Karpas-422 (cell line): ENCODE results near the gene CDYL2. TPM values are rescaled to one million over a fixed set of nuclear protein-coding genes. Genes with fewer than 3 reads are reported as not detected.
A peak's percentile ranks its signal among the peaks of the same experiment; 100 is the strongest.

Experiments used
- DNase-seq: peaks from one replicate; pipeline ENCODE4 v3.0.0-alpha.2; 2015
- H2AFZ ChIP-seq: fragments of 200-600 bp; sonication (generic); 2 replicates; pipeline ENCODE4 v1.6.1; 2014; ENCODE audit warnings: antibody characterized with exemption, low read length, mixed read lengths
- H3K27ac ChIP-seq: fragments of 200-600 bp; sonication (generic); 2 replicates; pipeline ENCODE4 v1.5.1; 2014; ENCODE audit warnings: mild to moderate bottlenecking, low read length, moderate library complexity
- H3K27me3 ChIP-seq: fragments of 200-600 bp; sonication (generic); 2 replicates; pipeline ENCODE4 v1.6.1; 2014; ENCODE audit warnings: low read length, mixed read lengths
- H3K36me3 ChIP-seq: fragments of 200-600 bp; sonication (generic); 2 replicates; pipeline ENCODE4 v1.6.1; 2014; ENCODE audit warnings: low read length, mixed read lengths; ENCODE audit not compliant: insufficient read depth
- H3K4me1 ChIP-seq: fragments of 200-600 bp; sonication (generic); 2 replicates; pipeline ENCODE4 v1.6.1; 2014; ENCODE audit warnings: mild to moderate bottlenecking, low read length, mixed read lengths
- H3K4me2 ChIP-seq: fragments of 200-600 bp; sonication (generic); 2 replicates; pipeline ENCODE4 v1.6.1; 2014; ENCODE audit warnings: low read length, low read depth, mild to moderate bottlenecking; ENCODE audit not compliant: poor library complexity, severe bottlenecking
- H3K4me3 ChIP-seq: fragments of 200-600 bp; sonication (generic); 2 replicates; pipeline ENCODE4 v1.5.1; 2014; ENCODE audit warnings: mild to moderate bottlenecking, antibody characterized with exemption, low read length, mixed read lengths
- H3K79me2 ChIP-seq: fragments of 200-600 bp; sonication (generic); 2 replicates; pipeline ENCODE4 v1.6.1; 2014; ENCODE audit warnings: mild to moderate bottlenecking, low read length, mixed read lengths
- H3K9ac ChIP-seq: fragments of 200-600 bp; sonication (generic); 2 replicates; pipeline ENCODE4 v1.6.0; 2014; ENCODE audit warnings: low read length
- H3K9me2 ChIP-seq: fragments of 200-600 bp; sonication (generic), shearing (Covaris generic); replicated peaks from 2 replicates; pipeline ENCODE4 v1.6.0; 2014; ENCODE audit warnings: mild to moderate bottlenecking, low read length, moderate library complexity; ENCODE audit not compliant: insufficient read depth
- H3K9me3 ChIP-seq: fragments of 300-700, 200-600 bp; sonication (generic); 2 replicates; pipeline ENCODE4 v1.6.1; 2014; ENCODE audit warnings: low read length, mixed read lengths
- H4K20me1 ChIP-seq: fragments of 200-600 bp; sonication (generic); 2 replicates; pipeline ENCODE4 v1.6.1; 2014; ENCODE audit warnings: mild to moderate bottlenecking, antibody characterized with exemption, low read length, low read depth; ENCODE audit not compliant: insufficient read depth
- total RNA-seq: library from RNA; depleted of rRNA; stranded (reverse); fragments of >200 nt; shearing (Covaris generic); gene quantifications from 2 replicates; pipeline ENCODE4 v1.2.3, GENCODE V29; 2014; ENCODE audit warnings: low replicate concordance

The CDYL2 gene
- total RNA-seq, 1 experiment from 2014 or later, result not detected

DNA sequence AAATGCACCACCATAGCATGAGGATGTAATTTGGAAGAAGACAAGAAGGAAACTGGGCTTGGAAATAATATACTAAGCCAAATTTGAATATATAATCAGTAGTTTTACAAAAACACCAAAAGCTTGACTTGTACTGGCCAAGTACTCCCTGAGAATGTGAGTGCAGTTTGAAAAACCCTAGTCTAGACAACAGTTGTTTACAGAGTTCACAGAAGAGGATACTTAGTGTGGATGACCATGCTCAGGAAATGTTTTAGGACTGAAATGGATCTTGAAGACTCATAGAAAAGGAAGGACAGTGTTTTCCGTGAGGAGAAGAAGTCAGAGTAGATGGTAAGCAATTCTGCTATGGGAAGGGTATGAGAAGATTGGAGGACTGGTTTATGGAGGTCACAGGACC, 1.9 kb upstream of the CDYL2 start:
- DNase-seq, result no peak
- no peaks in the 10 kb centered on the region for H3K27me3 ChIP-seq
- H2AFZ ChIP-seq, result no peak overlapping the region
- no peaks in the 10 kb centered on the region for H3K9me3 ChIP-seq
- H3K27ac ChIP-seq, result no peak overlapping the region
- H4K20me1 ChIP-seq, result no peaks in the 10 kb centered on the region
- H3K4me1 ChIP-seq, result no peaks in the 10 kb centered on the region
- no peak overlapping the region for H3K9ac ChIP-seq
- no peak overlapping the region for H3K4me3 ChIP-seq
- H3K36me3 ChIP-seq, result no peaks in the 10 kb centered on the region
- no peaks in the 10 kb centered on the region for H3K79me2 ChIP-seq
- H3K9me2 ChIP-seq, result no peaks in the 10 kb centered on the region
- no peak overlapping the region for H3K4me2 ChIP-seq

DNA sequence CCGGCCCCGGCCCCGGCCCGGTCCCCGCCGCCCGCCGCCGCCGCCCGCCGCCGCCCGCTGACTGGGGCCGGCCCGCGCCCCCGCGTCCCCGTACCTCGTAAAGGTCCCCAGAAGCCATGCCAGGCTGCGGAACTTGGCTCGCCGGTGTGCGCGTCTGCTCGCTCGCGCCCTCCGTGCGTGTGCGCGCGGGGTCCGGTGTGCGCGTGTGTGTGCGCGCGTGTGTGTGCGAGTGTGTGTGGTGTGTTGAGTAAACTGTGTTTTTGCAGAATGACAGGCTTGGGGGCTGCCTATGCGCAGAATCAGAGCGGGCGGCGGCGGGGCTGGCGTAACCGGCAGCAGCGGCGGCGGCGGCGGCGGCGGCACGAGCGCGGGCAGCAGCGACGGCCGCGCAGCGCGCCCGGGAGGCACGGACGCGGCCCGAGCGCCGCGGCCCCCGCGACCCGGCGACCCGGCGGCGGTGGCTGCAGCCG, 307 bp downstream of the CDYL2 start:
- peak; percentile 43 for DNase-seq
- Histone ChIP-seq H4K20me1 (no peaks in the 10 kb centered on the region), H3K4me2 (no peak overlapping the region), H3K4me3 (peak overlapping the region; percentile 50; the same call in 1 of the 2 replicates), H3K27me3 (no peaks in the 10 kb centered on the region), H3K79me2 (no peaks in the 10 kb centered on the region), H3K9me3 (no peaks in the 10 kb centered on the region), H3K9me2 (no peaks in the 10 kb centered on the region), H3K36me3 (no peaks in the 10 kb centered on the region), H3K27ac (no peak overlapping the region), H3K9ac (no peak overlapping the region), H2AFZ (no peak overlapping the region), H3K4me1 (no peaks in the 10 kb centered on the region)

DNA sequence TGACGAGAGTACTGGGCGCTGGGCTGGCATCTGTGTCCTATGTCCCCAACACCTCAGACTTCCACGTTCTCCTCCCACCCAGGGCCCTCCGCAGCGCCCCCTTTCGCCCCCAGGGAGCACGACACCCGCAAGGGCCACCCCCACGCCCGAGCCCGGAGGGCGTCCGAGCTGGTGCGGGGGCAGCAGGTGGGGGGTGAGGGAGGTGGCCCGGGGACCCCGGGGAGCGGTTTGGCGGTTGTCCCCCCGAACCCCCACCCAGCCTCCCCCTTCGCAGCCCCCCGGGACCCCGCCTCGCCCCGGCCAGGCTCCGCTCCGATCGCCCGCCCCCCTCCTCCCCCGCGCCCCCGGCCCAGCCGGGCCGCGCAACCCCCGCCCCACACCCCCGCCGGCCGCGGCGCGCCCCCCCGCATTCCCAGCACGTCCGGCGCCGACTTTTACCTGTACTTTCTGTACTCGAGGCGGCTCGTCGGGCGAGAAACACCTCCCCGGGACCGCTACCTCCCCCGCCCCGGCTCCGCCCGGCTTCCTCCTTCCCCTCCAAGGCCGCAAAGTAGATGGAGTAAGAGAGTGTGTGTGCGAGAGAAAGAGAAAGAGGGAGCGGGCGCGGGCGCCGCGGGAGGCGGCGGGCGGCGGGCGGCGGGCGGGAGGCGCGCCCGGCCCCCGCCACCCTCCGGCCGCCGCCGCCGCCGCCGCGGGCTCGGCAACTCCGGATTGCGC, 901 bp downstream of the CDYL2 start:
- no peak overlapping the region for H3K4me2 ChIP-seq
- no peaks in the 10 kb centered on the region for H3K9me3 ChIP-seq
- no peaks in the 10 kb centered on the region for H3K9me2 ChIP-seq
- no peaks in the 10 kb centered on the region for H3K27me3 ChIP-seq
- H3K27ac ChIP-seq, result no peak overlapping the region
- H3K79me2 ChIP-seq, result no peaks in the 10 kb centered on the region
- no peak overlapping the region for H2AFZ ChIP-seq
- no peak overlapping the region for H3K9ac ChIP-seq
- H3K4me1 ChIP-seq, result no peaks in the 10 kb centered on the region
- DNase-seq, result no peak
- no peak overlapping the region for H3K4me3 ChIP-seq
- no peaks in the 10 kb centered on the region for H3K36me3 ChIP-seq
- no peaks in the 10 kb centered on the region for H4K20me1 ChIP-seq

DNA sequence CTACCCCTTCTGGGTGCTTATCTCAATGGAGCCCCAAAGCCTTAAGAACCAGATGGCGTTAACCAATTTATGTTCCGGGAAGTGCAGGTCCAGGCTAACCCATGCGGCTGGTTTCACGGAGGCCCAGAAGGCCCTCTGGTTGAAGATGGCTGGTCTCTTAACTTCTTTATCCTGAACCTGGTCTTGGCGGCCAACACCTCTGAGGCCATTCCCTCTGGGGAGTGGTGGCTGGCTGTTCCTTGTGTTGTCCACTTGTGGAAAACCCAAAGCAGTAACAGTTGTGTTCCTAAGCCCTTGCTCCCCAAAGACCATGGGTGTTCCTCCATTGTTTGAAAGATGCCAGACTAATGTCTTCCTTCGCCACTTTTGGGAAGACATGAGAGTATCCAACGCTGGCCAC, 1.5 kb downstream of the CDYL2 start:
- Histone ChIP-seq H2AFZ (no peak overlapping the region), H3K9ac (no peak overlapping the region), H3K4me3 (no peak overlapping the region), H3K79me2 (no peaks in the 10 kb centered on the region), H3K27me3 (no peaks in the 10 kb centered on the region), H3K27ac (no peak overlapping the region), H4K20me1 (no peaks in the 10 kb centered on the region), H3K4me2 (no peak overlapping the region), H3K36me3 (no peaks in the 10 kb centered on the region), H3K4me1 (no peaks in the 10 kb centered on the region), H3K9me2 (no peaks in the 10 kb centered on the region), H3K9me3 (no peaks in the 10 kb centered on the region)
- no peak for DNase-seq

GRCh38 chr16:80802138-80802537, 2.3 kb downstream of the CDYL2 start:
- Histone ChIP-seq H3K4me3 (no peak overlapping the region), H3K4me2 (no peak overlapping the region), H3K9ac (no peak overlapping the region), H3K9me2 (no peaks in the 10 kb centered on the region), H3K27ac (no peak overlapping the region), H3K4me1 (no peaks in the 10 kb centered on the region), H3K79me2 (no peaks in the 10 kb centered on the region), H3K9me3 (no peaks in the 10 kb centered on the region), H2AFZ (no peak overlapping the region), H3K36me3 (no peaks in the 10 kb centered on the region), H4K20me1 (no peaks in the 10 kb centered on the region), H3K27me3 (no peaks in the 10 kb centered on the region)
- no peak for DNase-seq

DNA sequence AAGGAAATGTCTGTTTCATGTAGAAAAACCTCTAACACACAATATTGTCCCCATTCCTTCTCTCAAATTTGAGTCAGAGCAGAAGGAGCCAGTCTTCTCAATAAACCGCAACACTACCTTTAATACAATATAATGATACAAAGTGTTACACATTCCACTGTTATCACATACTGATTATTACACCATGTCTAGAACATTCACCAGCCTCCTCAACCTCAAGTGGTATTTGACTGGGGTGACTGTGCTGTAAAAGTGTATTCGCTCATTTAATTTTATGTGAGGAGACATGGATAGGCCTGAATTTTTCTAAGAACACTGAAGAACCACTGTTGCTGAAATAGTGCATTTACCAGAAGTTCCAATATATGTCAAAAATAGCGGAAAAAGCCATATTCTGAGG, 10.3 kb downstream of the CDYL2 start:
- no peak overlapping the region for H3K4me2 ChIP-seq
- H3K4me1 ChIP-seq, result no peaks in the 10 kb centered on the region
- no peaks in the 10 kb centered on the region for H3K36me3 ChIP-seq
- H3K9me2 ChIP-seq, result no peaks in the 10 kb centered on the region
- H3K27me3 ChIP-seq, result no peaks in the 10 kb centered on the region
- no peak overlapping the region for H3K9ac ChIP-seq
- no peak for DNase-seq
- no peak overlapping the region for H2AFZ ChIP-seq
- H3K9me3 ChIP-seq, result no peaks in the 10 kb centered on the region
- H4K20me1 ChIP-seq, result no peaks in the 10 kb centered on the region
- no peak overlapping the region for H3K27ac ChIP-seq
- H3K4me3 ChIP-seq, result no peak overlapping the region
- no peaks in the 10 kb centered on the region for H3K79me2 ChIP-seq

DNA sequence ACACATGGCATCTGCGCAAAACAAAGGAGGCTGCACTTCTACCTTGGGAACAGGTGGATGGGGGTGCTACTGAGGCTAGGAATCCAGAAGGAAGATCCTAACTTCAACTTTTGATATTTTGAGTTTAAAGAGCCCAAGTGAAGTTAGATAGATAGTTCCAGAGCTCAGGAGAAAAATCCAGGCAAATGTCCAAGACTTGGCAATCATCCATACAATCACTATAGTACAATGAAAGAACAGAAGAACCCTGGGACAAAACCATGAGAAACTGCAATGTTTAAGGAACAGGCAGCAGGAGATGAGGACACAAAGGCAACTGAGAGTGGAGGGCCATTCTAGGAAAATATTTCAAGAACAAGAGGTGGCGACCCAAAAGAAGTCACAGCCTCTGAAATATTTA, 12.4 kb downstream of the CDYL2 start:
- Histone ChIP-seq H3K4me3 (no peak overlapping the region), H2AFZ (no peak overlapping the region), H3K9me2 (no peaks in the 10 kb centered on the region), H4K20me1 (no peaks in the 10 kb centered on the region), H3K27me3 (no peaks in the 10 kb centered on the region), H3K36me3 (no peaks in the 10 kb centered on the region), H3K27ac (no peak overlapping the region), H3K9ac (no peak overlapping the region), H3K4me1 (no peaks in the 10 kb centered on the region), H3K4me2 (no peak overlapping the region), H3K79me2 (no peaks in the 10 kb centered on the region), H3K9me3 (no peaks in the 10 kb centered on the region)
- DNase-seq, result no peak

- Histone ChIP-seq H4K20me1 (no peaks in the 10 kb centered on the region), H3K9me2 (no peaks in the 10 kb centered on the region), H3K27me3 (no peaks in the 10 kb centered on the region), H3K9me3 (no peaks in the 10 kb centered on the region), H3K27ac (no peak overlapping the region), H3K9ac (no peak overlapping the region), H3K4me2 (no peak overlapping the region), H3K79me2 (no peaks in the 10 kb centered on the region), H3K4me1 (no peaks in the 10 kb centered on the region), H3K4me3 (no peak overlapping the region), H2AFZ (no peak overlapping the region), H3K36me3 (no peaks in the 10 kb centered on the region)
- no peak for DNase-seq
Measured at GRCh38 chr16:80791411-80791810, 13.0 kb downstream of the CDYL2 start.
